Stomach smooth muscle (tissue), 2 donors: ENCODE data around the gene MORN1.
A peak's percentile ranks its signal among the peaks of the same experiment; 100 is the strongest.
"Not testable (repeated sequence)": the region's sequence is repeated elsewhere in the genome, so short reads cannot be mapped to it uniquely, and the experiment has no call there.

ENCODE experiments used
- H3K27ac ChIP-seq: one replicate; pipeline ENCODE4 v1.7.0; 2013; ENCODE audit warnings: mild to moderate bottlenecking, low read length, inconsistent platforms
- H3K27me3 ChIP-seq, 2 donors: one replicate each; pipeline ENCODE4 v1.7.0; 2013; ENCODE audit warnings: low read length in 2 of 2; ENCODE audit not compliant: insufficient read depth in 2 of 2, control insufficient read depth in 1 of 2
- H3K36me3 ChIP-seq, 2 donors: one replicate each; pipeline ENCODE4 v1.7.0; 2013; ENCODE audit warnings: low read length in 2 of 2; ENCODE audit not compliant: control insufficient read depth in 2 of 2, insufficient read depth in 2 of 2
- H3K4me1 ChIP-seq: one replicate; pipeline ENCODE4 v1.7.0; 2013; ENCODE audit warnings: low read length; ENCODE audit not compliant: control insufficient read depth, insufficient read depth
- H3K4me3 ChIP-seq, 2 donors: one replicate each; pipeline ENCODE4 v1.7.0; 2013; ENCODE audit warnings: low read length in 2 of 2
- H3K9ac ChIP-seq, 2 donors: one replicate each; pipeline ENCODE4 v1.7.0; 2013; ENCODE audit warnings: low read length in 2 of 2, mild to moderate bottlenecking in 1 of 2
- H3K9me3 ChIP-seq, 2 donors: one replicate each; pipeline ENCODE4 v1.7.0; 2013; ENCODE audit warnings: low read length in 2 of 2; ENCODE audit not compliant: control insufficient read depth in 2 of 2
- donor health status: healthy.
- donor health status: Pancreatic carcinoma.

MORN1 gene

GRCh38 chr1:2330519-2331199 is 60.7 kb downstream of the MORN1 start:
- peak overlapping the region in 1 of 2 donors; percentile 44 for H3K4me3 ChIP-seq
- H3K27ac ChIP-seq = peak overlapping the region; percentile 6
- H3K9me3 ChIP-seq = no peaks in the 10 kb centered on the region
- H3K4me1 ChIP-seq = peaks cover 18% of the 10 kb centered on the region
- H3K9ac ChIP-seq = peak overlapping the region; percentile 21 to 47
- H3K36me3 ChIP-seq = no peaks in the 10 kb centered on the region
- no peaks in the 10 kb centered on the region for H3K27me3 ChIP-seq

- Histone ChIP-seq H3K27me3 (no peaks in the 10 kb centered on the region), H3K9ac (peak overlapping the region in 1 of 2 donors; percentile 47), H3K36me3 (no peaks in the 10 kb centered on the region), H3K27ac (peak overlapping the region; percentile 6), H3K9me3 (no peaks in the 10 kb centered on the region), H3K4me1 (peaks cover 18% of the 10 kb centered on the region), H3K4me3 (no peak overlapping the region)
These were observed 61.3 kb downstream of the MORN1 start for GRCh38 chr1:2330035-2330434.

- Histone ChIP-seq H3K27ac (no peak overlapping the region), H3K9ac (no peak overlapping the region), H3K4me3 (no peak overlapping the region), H3K36me3 (no peaks in the 10 kb centered on the region), H3K27me3 (no peaks in the 10 kb centered on the region), H3K4me1 (peaks cover 18% of the 10 kb centered on the region), H3K9me3 (no peaks in the 10 kb centered on the region)
These were observed 62.5 kb downstream of the MORN1 start for GRCh38 chr1:2328676-2329455.

GRCh38 chr1:2327841-2328240 is 63.5 kb downstream of the MORN1 start:
- Histone ChIP-seq H3K4me1 (peaks cover 26% of the 10 kb centered on the region), H3K4me3 (no peak overlapping the region), H3K27me3 (no peaks in the 10 kb centered on the region), H3K36me3 (no peaks in the 10 kb centered on the region), H3K27ac (no peak overlapping the region), H3K9me3 (no peaks in the 10 kb centered on the region), H3K9ac (no peak overlapping the region)

- H3K9ac ChIP-seq, H3K9me3 ChIP-seq, H3K4me3 ChIP-seq, H3K36me3 ChIP-seq, H3K27me3 ChIP-seq, H3K27ac ChIP-seq: not testable (repeated sequence)
- peaks cover 33% of the 10 kb centered on the region for H3K4me1 ChIP-seq
These were observed 64.2 kb downstream of the MORN1 start for GRCh38 chr1:2327162-2327561.

GRCh38 chr1:2326524-2326923 is 64.8 kb downstream of the MORN1 start:
- no peaks in the 10 kb centered on the region for H3K27me3 ChIP-seq
- H3K4me3 ChIP-seq = no peak overlapping the region
- H3K9ac ChIP-seq = no peak overlapping the region
- H3K36me3 ChIP-seq = no peaks in the 10 kb centered on the region
- H3K9me3 ChIP-seq = no peaks in the 10 kb centered on the region
- H3K4me1 ChIP-seq = peaks cover 38% of the 10 kb centered on the region
- H3K27ac ChIP-seq = no peak overlapping the region

- no peaks in the 10 kb centered on the region for H3K27me3 ChIP-seq
- H3K4me1 ChIP-seq = peaks cover 38% of the 10 kb centered on the region
These were observed 66.6 kb downstream of the MORN1 start for GRCh38 chr1:2324553-2325366.

GRCh38 chr1:2323451-2323974 is 67.8 kb downstream of the MORN1 start:
- Histone ChIP-seq H3K4me1 (peaks cover 49% of the 10 kb centered on the region), H3K27ac (peak overlapping the region; percentile 86), H3K9ac (no peak overlapping the region), H3K9me3 (no peaks in the 10 kb centered on the region), H3K4me3 (no peak overlapping the region), H3K27me3 (no peaks in the 10 kb centered on the region), H3K36me3 (no peaks in the 10 kb centered on the region)

More at GRCh38 chr1:2324553-2325366, 66.6 kb downstream of the MORN1 start:
- no peaks in the 10 kb centered on the region for H3K9me3 ChIP-seq
- H3K27ac ChIP-seq = no peak overlapping the region
- H3K4me3 ChIP-seq = no peak overlapping the region
- no peak overlapping the region for H3K9ac ChIP-seq
- no peaks in the 10 kb centered on the region for H3K36me3 ChIP-seq

GRCh38 chr1:2322581-2323211 is 68.7 kb downstream of the MORN1 start:
- Histone ChIP-seq H3K4me3 (peak overlapping the region in 1 of 2 donors; percentile 47), H3K9ac (peak overlapping the region; percentile 51 to 70), H3K27ac (peak overlapping the region; percentile 86), H3K36me3 (no peaks in the 10 kb centered on the region), H3K27me3 (no peaks in the 10 kb centered on the region), H3K9me3 (no peaks in the 10 kb centered on the region), H3K4me1 (peaks cover 55% of the 10 kb centered on the region)

GRCh38 chr1:2322065-2322571 is 69.2 kb downstream of the MORN1 start:
- peak overlapping the region; percentile 51 to 70 for H3K9ac ChIP-seq
- peaks cover 60% of the 10 kb centered on the region for H3K4me1 ChIP-seq
- no peaks in the 10 kb centered on the region for H3K36me3 ChIP-seq
- no peaks in the 10 kb centered on the region for H3K27me3 ChIP-seq
- H3K27ac ChIP-seq = peak overlapping the region; percentile 86
- peak overlapping the region in 1 of 2 donors; percentile 47 for H3K4me3 ChIP-seq
- no peaks in the 10 kb centered on the region for H3K9me3 ChIP-seq
